Spleen (tissue), 7 donors: ENCODE data around the gene TMEM218.

Experiments
- POLR2AphosphoS5 ChIP-seq, 3 donors: sonication (generic); formaldehyde crosslinking; IDR thresholded peaks; one replicate each; pipeline ENCODE4 v1.5.1; 2017; ENCODE audit warnings: antibody characterized with exemption in 3 of 3
- TF ChIP-seq, protein P1 (sequence below), 11 experiments: fragments of 200-600 bp in 7 of 11; fragments of 450-650 bp in 4 of 11; sonication (generic) in 4 of 11; IDR thresholded peaks in 8 of 11; conservative IDR thresholded peaks in 3 of 11; 1 replicate in 7 of 11; 2 replicates in 4 of 11; pipeline versions ENCODE4 v1.4.0 to v1.8.0; 2016 to 2021; ENCODE audit warnings: antibody characterized with exemption in 11 of 11, inconsistent platforms in 4 of 11, mild to moderate bottlenecking in 1 of 11
- donor health status: DM: no; HTN: no; CAD: no; lungs with moderate emphysema.
- donor health status: DM: no; HTN: no; CAD: no.
- donor health status: DM: no; HTN: no; CAD: no.

DNA sequence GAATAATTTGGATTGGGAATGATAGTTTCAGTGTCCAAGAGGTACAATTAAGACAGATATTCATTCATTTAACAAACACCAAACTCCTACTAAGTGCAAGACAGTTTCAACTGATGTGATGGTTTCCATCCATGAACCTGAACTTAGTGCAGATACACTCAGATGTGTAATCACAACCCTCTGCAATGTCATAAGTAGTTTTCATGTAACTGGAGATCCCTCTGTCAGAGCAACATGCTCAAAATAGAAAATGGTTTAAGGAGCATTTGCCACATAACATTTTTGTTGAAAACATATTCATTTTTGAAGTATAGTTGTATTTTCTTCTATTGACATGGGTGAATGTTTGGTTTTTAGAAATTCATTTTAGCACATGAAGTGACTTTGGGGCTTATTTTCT, 36.6 kb upstream of the TMEM218 start:
- TF ChIP-seq, protein P1, sequence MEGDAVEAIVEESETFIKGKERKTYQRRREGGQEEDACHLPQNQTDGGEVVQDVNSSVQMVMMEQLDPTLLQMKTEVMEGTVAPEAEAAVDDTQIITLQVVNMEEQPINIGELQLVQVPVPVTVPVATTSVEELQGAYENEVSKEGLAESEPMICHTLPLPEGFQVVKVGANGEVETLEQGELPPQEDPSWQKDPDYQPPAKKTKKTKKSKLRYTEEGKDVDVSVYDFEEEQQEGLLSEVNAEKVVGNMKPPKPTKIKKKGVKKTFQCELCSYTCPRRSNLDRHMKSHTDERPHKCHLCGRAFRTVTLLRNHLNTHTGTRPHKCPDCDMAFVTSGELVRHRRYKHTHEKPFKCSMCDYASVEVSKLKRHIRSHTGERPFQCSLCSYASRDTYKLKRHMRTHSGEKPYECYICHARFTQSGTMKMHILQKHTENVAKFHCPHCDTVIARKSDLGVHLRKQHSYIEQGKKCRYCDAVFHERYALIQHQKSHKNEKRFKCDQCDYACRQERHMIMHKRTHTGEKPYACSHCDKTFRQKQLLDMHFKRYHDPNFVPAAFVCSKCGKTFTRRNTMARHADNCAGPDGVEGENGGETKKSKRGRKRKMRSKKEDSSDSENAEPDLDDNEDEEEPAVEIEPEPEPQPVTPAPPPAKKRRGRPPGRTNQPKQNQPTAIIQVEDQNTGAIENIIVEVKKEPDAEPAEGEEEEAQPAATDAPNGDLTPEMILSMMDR (IDR thresholded peaks at IDR 0.05 in 8 of 11, conservative IDR thresholded peaks at IDR 0.05 in 3 of 11) = no peak
- TF ChIP-seq POLR2AphosphoS5 (IDR thresholded peaks at IDR 0.05) = no peak
